GM19372 (cell line): ENCODE results near the gene GAB1.

Experiments used
- ATAC-seq: cut with Tn5 transposase; IDR thresholded peaks from one replicate; pipeline ENCODE4 v1.9.1; 2021; ENCODE audit warnings: mild to moderate bottlenecking, low read depth, moderate library complexity; ENCODE audit not compliant: unreplicated experiment

Gene GAB1

DNA sequence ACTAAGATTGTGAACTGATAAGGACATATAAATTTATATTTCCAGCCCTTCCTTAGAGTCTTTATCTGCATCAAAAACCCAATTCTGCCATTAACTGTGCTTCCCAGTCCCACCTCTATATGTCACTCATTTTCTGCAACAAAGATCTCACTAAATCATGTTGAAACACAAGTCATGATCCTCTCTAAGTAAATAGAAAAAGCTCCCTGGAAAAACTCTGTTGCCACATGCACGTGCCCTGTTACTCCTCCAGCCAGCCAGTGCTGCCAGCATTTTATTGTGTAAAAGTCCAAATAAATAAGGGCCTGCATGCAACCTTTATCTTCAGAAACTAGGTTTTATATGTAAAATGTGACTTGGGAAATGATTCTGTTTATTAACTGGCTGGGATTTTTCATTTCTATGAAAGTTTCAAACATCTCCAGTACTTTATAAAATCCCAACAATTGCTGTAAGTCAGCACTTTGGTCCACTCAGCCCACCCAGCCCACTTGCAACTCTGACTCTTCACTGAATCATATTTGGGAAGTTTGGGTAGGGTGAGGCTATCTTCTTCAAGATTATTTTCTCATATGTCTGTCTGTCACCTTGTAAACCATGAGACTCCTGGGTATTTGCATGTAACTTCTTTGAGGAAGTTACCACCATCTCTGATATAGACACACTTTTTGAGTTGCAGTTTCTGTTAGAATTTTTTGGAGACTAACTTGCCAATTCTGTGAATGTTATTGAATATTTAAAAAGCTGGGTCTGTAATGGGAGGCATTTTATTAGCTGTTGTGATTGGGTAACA is 136.9 kb downstream of the GAB1 start:
- ATAC-seq = peak; percentile 57

GRCh38 chr4:143477487-143477886 is 140.8 kb downstream of the GAB1 start:
- ATAC-seq = no peak

DNA sequence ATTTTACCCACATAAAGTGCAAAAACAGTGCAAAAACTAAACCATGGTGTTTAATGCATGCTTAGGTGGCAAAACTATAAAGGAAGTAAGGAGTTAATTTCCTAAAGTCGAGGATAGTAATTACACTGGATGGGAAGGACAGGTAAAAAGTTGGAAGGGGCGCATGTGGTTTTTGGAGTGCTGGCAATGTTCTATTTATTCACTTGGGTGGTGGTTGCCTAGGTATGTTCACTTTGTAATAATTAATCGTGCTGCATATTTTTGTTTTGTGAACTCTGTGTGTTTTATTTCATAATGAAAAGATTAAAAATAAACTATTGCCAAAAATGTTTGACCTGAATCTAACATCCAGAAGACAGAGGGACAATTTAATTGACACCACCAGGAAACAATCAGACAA is 144.7 kb downstream of the GAB1 start:
- ATAC-seq = no peak

GRCh38 chr4:143482840-143483239 is 146.2 kb downstream of the GAB1 start:
- ATAC-seq = peak; percentile 83

DNA sequence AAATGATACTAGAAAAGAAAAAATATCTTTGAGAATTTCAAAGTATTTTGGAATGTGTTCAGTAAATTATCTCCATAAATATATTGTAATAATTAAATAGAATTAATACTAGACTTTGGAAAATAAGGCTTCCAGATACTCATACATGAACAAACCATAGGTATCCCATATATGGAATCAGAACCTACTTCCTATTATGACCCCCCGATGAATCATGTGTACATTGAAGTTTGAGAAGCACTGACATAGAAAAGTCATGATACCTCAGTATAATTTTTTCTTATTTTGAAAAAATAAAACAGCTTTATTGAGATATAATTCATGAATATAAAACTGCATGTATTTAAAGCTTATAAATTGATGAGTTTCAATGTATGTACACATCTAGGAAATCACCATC is 149.6 kb downstream of the GAB1 start:
- ATAC-seq = no peak

DNA sequence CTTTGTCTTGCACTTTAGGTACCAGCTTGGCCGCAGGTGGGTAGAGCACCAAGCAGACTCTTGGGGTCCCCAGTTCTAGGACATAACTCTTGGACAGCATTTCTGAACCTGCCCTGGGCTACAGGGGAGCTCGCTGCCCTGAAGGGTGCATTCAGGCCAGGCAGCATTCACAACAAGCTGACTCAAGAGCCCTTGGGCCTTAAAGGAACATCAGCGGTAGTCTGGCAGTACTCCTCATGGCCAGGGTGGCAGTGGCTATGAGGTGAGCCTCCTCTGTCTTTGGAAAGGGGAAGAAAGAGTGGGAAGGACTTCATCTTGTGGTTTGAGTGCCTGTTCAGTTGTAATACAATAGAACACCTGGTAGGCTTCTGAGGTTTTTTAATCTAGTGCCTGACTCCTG is 152.0 kb downstream of the GAB1 start:
- no peak for ATAC-seq

DNA sequence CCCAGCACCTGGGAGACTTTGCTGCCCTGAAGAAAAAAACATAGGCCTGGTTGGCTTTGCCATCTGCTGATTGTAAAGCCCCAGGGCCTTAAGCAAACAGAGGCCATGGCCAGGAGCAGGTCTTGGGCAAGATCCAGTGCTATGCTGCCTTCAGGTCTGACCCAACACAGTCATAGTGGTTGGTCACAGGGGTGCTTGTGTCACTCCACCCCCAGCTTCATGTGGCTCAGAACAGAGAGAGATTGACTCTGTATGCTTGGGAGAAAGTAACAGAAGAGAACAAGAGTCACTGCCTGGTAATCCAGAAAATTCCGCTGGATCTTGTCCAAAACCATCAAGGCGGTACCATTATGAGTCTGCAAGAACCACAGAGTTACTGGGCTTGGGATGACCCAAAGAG is 152.4 kb downstream of the GAB1 start:
- no peak for ATAC-seq

DNA sequence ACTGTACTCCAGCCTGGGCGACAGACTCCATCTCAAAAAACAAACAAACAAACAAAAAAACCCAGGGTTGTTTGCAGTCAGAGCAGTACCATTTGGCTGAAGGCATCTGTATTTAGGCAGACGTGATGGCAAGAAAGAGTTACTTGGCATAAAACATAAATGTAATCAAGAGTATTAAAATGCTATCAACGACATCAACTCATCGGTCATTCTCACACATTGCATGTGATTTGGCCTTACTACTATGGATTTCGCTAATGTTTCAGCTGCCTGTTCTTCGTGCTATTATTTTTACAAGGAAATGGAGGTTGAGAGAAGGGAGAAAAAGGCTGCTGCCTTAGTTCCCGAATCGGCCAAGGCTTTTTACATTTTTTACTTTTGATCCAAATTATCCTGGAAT is 161.3 kb downstream of the GAB1 start:
- ATAC-seq = no peak

GRCh38 chr4:143502231-143502630 is 165.6 kb downstream of the GAB1 start:
- no peak for ATAC-seq

- no peak for ATAC-seq
Measured at GRCh38 chr4:143506031-143506430, 169.4 kb downstream of the GAB1 start.

DNA sequence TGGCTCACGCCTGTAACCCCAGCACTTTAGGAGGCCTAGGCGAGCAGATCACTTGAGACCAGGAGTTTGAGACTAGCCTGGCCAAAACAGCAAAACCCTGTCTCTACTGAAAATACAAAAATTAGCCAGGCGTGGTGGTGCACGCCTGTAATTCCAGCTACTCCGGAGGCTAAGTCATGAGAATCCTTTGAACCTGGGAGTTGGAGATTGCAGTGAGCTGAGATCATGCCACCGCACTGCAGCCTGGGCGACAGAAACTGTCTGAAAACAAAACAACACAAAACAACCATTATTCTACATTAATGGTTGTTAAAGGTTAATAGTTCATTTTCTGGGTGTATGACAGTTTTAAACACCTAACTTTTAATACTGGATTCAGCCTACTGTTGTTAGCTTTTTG is 175.2 kb downstream of the GAB1 start:
- no peak for ATAC-seq

DNA sequence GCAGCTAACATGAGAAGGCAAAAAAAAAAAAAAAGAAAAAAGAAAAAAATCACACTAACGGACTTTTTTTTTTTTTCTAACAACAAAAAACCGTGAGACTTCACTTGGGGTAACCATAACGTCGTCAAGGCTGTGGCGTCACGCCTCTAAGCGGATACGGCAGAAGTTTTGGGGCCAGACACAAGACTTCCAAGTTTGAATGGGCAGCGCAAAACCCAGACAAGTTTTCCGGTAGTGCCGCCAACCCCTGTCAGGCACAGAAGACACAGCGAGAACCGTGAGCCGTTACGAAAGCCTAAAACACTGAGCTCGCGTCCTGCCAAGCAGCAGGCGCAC is 176.3 kb downstream of the GAB1 start:
- ATAC-seq = peak; percentile 40

GRCh38 chr4:143513314-143514168 is 176.9 kb downstream of the GAB1 start, which contains the start of gene SMARCA5:
TSS of gene SMARCA5 (plus strand) at chr4:143513702. CDS start at chr4:143513925, 223 bp downstream.
- ATAC-seq = peak; percentile 82

DNA sequence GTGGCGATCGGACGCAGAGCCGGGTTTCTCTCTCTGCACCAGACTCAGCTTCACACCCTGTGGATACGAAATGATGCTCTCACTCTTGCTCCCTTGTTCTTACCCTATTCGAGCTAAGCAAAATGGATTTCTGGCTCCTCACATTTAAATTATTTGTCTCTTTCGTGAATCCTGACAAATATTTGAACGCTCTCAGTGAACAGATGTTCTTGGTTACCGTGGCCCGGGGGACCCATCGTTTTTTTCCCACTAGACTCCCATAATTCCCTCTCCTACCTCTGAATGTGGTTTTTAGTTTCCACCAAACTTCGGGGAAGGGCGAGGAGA is 177.5 kb downstream of the GAB1 start:
- ATAC-seq = no peak

DNA sequence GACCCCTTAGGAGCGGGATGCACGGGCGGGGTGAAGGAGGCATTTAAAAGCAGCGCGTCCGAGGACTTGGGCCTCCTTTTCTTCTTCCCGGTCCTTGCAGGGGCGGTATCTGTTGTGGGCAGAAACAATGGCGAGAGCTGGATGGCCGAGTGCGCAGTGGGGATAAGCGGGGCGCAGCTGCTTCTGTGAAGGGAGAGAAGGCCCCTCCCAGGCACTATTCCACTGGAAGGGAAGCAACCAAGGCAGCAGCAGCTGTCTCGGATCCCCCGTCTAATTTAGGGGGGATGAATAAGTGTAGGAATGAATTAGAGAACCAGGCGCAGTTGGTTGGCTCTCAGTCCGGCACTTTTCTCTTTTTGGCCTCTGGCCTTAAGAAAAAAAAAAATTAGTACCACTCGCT is 177.8 kb downstream of the GAB1 start:
- no peak for ATAC-seq

DNA sequence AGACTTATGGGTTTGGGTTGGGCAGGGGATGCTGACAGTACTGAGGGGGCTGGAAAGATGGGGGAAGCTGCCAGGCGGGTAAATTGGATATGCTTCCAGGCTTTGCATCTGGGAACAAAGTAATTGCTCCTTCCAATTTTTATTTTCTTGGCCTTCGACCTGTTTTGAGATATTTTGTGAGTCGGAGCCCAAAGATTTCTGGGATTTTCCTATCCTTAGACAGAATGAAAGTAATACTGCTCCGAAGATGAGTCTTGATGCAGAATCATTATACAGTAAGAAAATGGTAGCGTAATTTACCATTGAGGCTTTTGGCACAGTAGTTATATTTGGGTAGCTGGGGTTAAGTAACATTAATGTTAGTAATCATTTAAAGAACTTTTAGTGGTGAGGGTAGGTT is 178.2 kb downstream of the GAB1 start:
- ATAC-seq = no peak

DNA sequence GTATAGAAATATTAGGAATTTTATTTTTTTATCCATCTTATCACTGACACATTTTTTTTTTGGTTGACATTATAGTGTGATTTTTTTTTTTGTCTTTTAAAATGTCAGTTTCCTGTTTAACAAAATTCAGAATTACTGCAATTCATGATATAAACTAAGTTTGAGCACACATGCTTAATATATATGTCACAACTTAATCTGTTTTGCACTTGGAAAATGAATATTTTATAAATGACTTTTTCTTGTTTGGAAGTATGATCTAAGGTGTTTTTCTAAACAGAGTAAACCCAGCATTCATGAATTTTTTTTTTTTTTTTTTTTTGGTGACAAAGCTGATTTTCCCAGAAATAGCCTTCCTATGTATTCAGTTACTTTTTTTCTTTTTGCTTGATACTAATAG is 179.2 kb downstream of the GAB1 start:
- ATAC-seq = no peak

- ATAC-seq = no peak
Measured at GRCh38 chr4:143517764-143518163, 181.1 kb downstream of the GAB1 start.
